H1 (cell line): Measurements from ENCODE around the gene MFSD2B. TPM values are rescaled to one million over a fixed set of nuclear protein-coding genes. Genes with fewer than 3 reads are reported as not detected.

Experiments
- CREB1 ChIP-seq: IDR thresholded peaks from 2 replicates; pipeline ENCODE4 v1.6.1; 2012; ENCODE audit warnings: inconsistent platforms
- NRF1 ChIP-seq: IDR thresholded peaks from 2 replicates; pipeline ENCODE4 v1.6.1; 2011; ENCODE audit warnings: mild to moderate bottlenecking, low read depth, low read length, improper control_type of control experiment
- POLR2A ChIP-seq, 2 experiments: IDR thresholded peaks; 1 replicate in 1 of 2; 2 replicates in 1 of 2; pipeline ENCODE4 v1.6.1; 2011; ENCODE audit warnings: low read depth in 2 of 2, low read length in 2 of 2, mild to moderate bottlenecking in 2 of 2; ENCODE audit errors: control extremely low read depth in 1 of 2
- POU5F1 ChIP-seq: IDR thresholded peaks from 2 replicates; pipeline ENCODE4 v1.6.1; 2011; ENCODE audit warnings: low read depth, mild to moderate bottlenecking, low read length, moderate library complexity
- RBBP5 ChIP-seq: IDR thresholded peaks from 2 replicates; pipeline ENCODE4 v1.7.1; 2012; ENCODE audit warnings: low read depth, mild to moderate bottlenecking, inconsistent platforms, low read length, moderate library complexity, borderline replicate concordance
- polyA plus RNA-seq, 7 experiments: library from polyadenylated mRNA; depleted of rRNA in 3 of 7; stranded (reverse) in 5 of 7; unstranded in 2 of 7; fragments of >200 nt in 5 of 7; fragments of 200-250 nt in 2 of 7; gene quantifications; 1 replicate in 5 of 7; 2 replicates in 1 of 7; 4 replicates in 1 of 7; pipeline versions ENCODE4 v1.2.1 to v1.2.3, GENCODE V29; 2011 to 2013; ENCODE audit warnings: missing spikeins in 2 of 7, mixed read lengths in 2 of 7
- total RNA-seq: library from RNA; stranded (reverse); fragmentation: NEBNext Ultra II Directional; extraction: Animal tissue kit (Norgen Biotek cat#: 25700); gene quantifications from 2 replicates; pipeline ENCODE4 v1.2.1, GENCODE V29; 2021
- TF ChIP-seq, protein P1 (sequence below): IDR thresholded peaks from 2 replicates; pipeline ENCODE4 v1.6.1; 2012; ENCODE audit warnings: inconsistent platforms

MFSD2B gene
- total and polyA plus RNA-seq, 2 of the 8 experiments (the other 6 are each of a cell fraction or from before 2014, with no cell fraction given), result 0.33 to 0.48 TPM

DNA sequence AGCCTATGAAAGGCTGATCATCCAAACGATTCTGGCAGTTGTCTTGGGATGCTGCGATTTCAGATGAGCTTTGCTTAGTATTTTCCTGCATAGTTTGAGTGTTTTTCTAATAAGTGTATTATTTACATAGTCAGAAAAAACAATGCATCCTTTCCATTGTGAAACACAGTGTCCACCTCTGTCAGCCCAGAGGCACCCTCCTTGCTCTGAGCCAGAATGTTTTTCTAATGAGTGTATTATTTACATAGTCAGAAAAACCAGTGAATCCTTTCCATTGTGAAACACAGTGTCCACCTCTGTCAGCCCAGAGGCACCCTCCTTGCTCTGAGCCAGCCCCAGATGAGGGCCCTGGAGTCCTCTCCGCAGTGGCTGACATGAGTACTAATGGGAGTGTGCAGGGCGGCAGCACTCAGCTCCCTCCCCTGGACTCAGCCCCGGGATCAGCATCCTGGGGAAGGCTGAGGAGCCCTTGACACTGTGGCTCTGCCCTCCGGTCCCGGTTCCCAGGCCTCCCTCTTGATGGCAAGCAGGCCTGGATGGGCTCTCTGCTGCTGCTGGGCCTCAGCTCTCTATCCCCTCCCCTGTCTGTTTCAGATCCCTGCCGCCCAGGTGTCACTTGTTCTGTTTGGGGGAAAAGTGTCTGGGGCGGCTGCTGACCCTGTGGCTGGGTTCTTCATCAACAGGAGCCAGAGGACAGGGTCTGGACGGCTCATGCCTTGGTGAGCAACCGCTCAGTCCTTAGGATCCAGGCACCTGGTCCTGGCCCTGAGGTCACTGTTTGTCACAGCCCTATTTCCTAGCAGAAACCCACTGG lies 5.9 kb downstream of the MFSD2B start (continued):
- TF ChIP-seq, protein P1, sequence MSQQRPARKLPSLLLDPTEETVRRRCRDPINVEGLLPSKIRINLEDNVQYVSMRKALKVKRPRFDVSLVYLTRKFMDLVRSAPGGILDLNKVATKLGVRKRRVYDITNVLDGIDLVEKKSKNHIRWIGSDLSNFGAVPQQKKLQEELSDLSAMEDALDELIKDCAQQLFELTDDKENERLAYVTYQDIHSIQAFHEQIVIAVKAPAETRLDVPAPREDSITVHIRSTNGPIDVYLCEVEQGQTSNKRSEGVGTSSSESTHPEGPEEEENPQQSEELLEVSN, result no peak
- TF ChIP-seq NRF1 (no peak), POU5F1 (no peak), CREB1 (no peak), RBBP5 (no peak), POLR2A (IDR thresholded peaks at IDR 0.05; ENCODE audit: control extremely low read depth in 1 of 2, low read depth in 2 of 2, low read length in 2 of 2) (no peak)
- TF ChIP-seq, all 59 proteins: peak for 0
